T-helper 1 cell treated with Interleukin-12 subunit alpha and Interleukin-12 subunit beta and Interleukin-4 antibody, amounts not matched to agents 30 ng/mL and 1 ng/mL, for 36 hours (primary cell): ENCODE results near the gene UGT1A9. TPM values are rescaled to one million over a fixed set of nuclear protein-coding genes. Genes with fewer than 3 reads are reported as not detected.

ENCODE experiments used
- intact Hi-C: fragments of 100-400 bp; cut with micrococcal nuclease; formaldehyde crosslinking; loops from one replicate; pipeline ENCODE4 v1.15.1; 2024
- total RNA-seq: library from RNA; stranded (reverse); gene quantifications from 2 replicates; pipeline ENCODE4 v1.2.3, GENCODE V29; 2022

Gene UGT1A9
- total RNA-seq, 1 donor from 2014 or later, result not detected

- intact Hi-C loops, result no loop called here
Observed at GRCh38 chr2:233758141-233758540, 86.4 kb downstream of the UGT1A9 start.

GRCh38 chr2:233758849-233759248 is 87.2 kb downstream of the UGT1A9 start:
- intact Hi-C loops, result no loop called here

- intact Hi-C loops, result no loop called here
Observed at GRCh38 chr2:233760043-233760442, 88.3 kb downstream of the UGT1A9 start, which contains the start of gene UGT1A1. Gene UGT1A1, plus strand, starts transcription at chr2:233760270. Its CDS starts 18 bp downstream, at chr2:233760288.

GRCh38 chr2:233761040-233761769 is 89.5 kb downstream of the UGT1A9 start:
- intact Hi-C loops, result no loop called here

GRCh38 chr2:233764264-233764663 is 92.6 kb downstream of the UGT1A9 start:
- intact Hi-C loops, result no loop called here

GRCh38 chr2:233764761-233765160 is 93.1 kb downstream of the UGT1A9 start:
- intact Hi-C loops, result no loop called here

GRCh38 chr2:233766416-233766815 is 94.7 kb downstream of the UGT1A9 start:
- intact Hi-C loops, result no loop called here

- intact Hi-C loops, result no loop called here
Observed at GRCh38 chr2:233768076-233768475, 96.4 kb downstream of the UGT1A9 start.

GRCh38 chr2:233769260-233769659 is 97.6 kb downstream of the UGT1A9 start:
- intact Hi-C loops, result no loop called here

- intact Hi-C loops, result no loop called here
Observed at GRCh38 chr2:233772153-233772552, 100.5 kb downstream of the UGT1A9 start.

GRCh38 chr2:233772583-233772982 is 100.9 kb downstream of the UGT1A9 start:
- intact Hi-C loops, result no loop called here

GRCh38 chr2:233773854-233774253 is 102.2 kb downstream of the UGT1A9 start:
- intact Hi-C loops, result no loop called here

GRCh38 chr2:233775414-233775813 is 103.7 kb downstream of the UGT1A9 start:
- intact Hi-C loops, result no loop called here

- intact Hi-C loops, result no loop called here
Observed at GRCh38 chr2:233778030-233778429, 106.3 kb downstream of the UGT1A9 start, which contains the start of gene MROH2A. Gene MROH2A, plus strand, starts transcription at chr2:233778330. Its CDS starts 1,029 bp downstream, at chr2:233779359.

GRCh38 chr2:233779722-233780121 is 108.0 kb downstream of the UGT1A9 start:
- intact Hi-C loops, result no loop called here

GRCh38 chr2:233780771-233781170 is 109.1 kb downstream of the UGT1A9 start:
- intact Hi-C loops, result no loop called here

GRCh38 chr2:233789554-233789953 is 117.9 kb downstream of the UGT1A9 start:
- intact Hi-C loops, result no loop called here

GRCh38 chr2:233791151-233791882 is 119.6 kb downstream of the UGT1A9 start:
- intact Hi-C loops, result loop anchor here (10.0 kb wide), 1 partner anchor 1583 kb away; no protein-coding TSS in a partner anchor

- intact Hi-C loops, result loop anchor here (10.0 kb wide), 1 partner anchor 1583 kb away; no protein-coding TSS in a partner anchor
Observed at GRCh38 chr2:233791883-233792329, 120.2 kb downstream of the UGT1A9 start.

- intact Hi-C loops, result loop anchor here (10.0 kb wide), 1 partner anchor 1582 kb away; no protein-coding TSS in a partner anchor
Observed at GRCh38 chr2:233792720-233793119, 121.0 kb downstream of the UGT1A9 start.

- intact Hi-C loops, result loop anchor here (10.0 kb wide), 1 partner anchor 1581 kb away; no protein-coding TSS in a partner anchor
Observed at GRCh38 chr2:233793465-233794127, 121.9 kb downstream of the UGT1A9 start.
